SK-N-MC (cell line): Measurements from ENCODE around the gene GDF11.

Experiments used
- EZH2 ChIP-seq: fragments of 200-600 bp; sonication (generic); IDR thresholded peaks from one replicate; pipeline ENCODE4 v1.6.1; 2017; ENCODE audit warnings: antibody characterized with exemption
- POLR2AphosphoS5 ChIP-seq: IDR thresholded peaks from 2 replicates; pipeline ENCODE4 v1.6.1; 2012; ENCODE audit warnings: mild to moderate bottlenecking, low read depth, low read length, borderline replicate concordance

DNA sequence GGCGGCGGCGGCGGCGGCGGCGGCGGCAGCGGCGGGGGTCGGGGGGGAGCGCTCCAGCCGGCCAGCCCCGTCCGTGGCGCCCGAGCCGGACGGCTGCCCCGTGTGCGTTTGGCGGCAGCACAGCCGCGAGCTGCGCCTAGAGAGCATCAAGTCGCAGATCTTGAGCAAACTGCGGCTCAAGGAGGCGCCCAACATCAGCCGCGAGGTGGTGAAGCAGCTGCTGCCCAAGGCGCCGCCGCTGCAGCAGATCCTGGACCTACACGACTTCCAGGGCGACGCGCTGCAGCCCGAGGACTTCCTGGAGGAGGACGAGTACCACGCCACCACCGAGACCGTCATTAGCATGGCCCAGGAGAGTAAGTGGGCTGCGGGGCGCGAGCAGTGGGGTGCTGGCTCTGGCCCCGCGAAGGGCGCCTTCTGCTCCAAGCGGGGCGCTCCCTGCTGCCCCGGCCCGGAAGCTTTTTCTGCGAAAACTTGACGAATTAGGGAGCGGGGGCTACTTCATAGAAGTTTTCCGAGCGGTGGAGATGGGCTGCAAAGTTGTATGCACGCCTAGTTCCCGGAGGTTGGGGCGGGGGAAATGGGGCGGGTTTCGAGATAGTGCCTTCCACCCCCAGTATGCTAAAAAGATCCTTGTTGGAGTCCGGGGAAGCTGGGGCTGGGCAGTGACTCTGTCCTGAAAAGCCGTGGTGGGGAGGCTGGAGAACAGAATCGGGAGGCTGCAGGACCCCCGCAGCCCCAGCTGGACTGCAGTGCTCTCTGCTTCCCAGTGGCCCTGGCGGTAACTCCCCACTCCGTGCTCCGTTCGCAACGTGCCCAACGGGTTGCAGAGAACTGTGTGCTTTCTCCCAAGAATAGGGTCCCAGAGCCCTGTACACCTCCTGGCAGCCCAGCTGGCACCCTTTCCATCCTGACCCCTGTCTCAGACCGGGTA lies 751 bp downstream of the GDF11 start:
- TF ChIP-seq EZH2, result no peak
- no peak for TF ChIP-seq POLR2AphosphoS5
